ENCODE results near the gene GATA6. TPM values are rescaled to one million over a fixed set of nuclear protein-coding genes. Genes with fewer than 3 reads are reported as not detected.

The GATA6 gene
- total and polyA plus RNA-seq, 2 of the 8 experiments (the other 6 are each of a cell fraction or from before 2014, with no cell fraction given), result 0.09 TPM; not detected in 1

DNA sequence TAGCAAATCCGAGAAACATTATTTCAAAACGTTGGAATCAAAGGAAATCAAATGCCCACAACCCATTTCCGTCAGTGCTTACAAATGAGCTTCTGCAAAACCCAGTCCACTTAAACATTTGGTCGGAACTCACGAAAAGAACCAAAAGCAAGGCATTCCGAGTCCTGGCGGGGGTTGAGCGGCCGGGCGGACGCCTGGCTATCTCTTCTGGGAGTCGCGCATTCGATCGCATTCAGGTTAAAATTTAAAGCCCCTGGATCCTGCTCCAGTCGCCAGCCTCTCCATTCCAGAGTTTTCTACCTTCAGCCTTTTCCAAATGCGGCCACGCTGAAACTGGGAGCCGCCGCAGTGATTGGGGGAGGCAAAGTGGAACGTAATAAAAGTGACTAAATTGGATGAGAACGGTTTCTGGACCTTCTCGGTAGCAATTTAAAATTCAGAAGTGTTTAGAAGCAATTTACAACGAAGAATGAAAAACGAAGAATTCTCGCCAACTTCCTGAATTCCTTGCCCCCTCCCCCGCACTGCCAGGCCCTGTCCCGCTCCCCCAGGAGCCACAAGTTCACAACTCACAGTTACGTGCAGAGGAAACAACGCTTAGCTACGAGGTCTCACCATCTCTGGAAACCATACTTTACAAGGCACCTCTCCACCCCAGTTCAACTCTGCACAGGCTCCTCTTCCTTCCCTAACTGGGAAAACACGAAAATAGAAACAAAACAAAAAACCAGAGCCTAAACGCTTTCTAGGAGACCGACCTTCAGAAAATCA is 1.7 kb upstream of the GATA6 start:
- Histone ChIP-seq H3K79me1 (ENCODE audit: low read depth, low read length) (no peaks in the 10 kb centered on the region), H4K8ac (ENCODE audit: extremely low read depth, insufficient read depth, low read length) (no peak overlapping the region), H3K4me3 (ENCODE audit: extremely low read depth in 1 of 4, insufficient read depth in 2 of 4, low read depth in 3 of 4, low read length in 4 of 4) (peak overlapping the region in 3 of 4 experiments; percentile 15 to 70 (median 22); a peak in 4 of 8 replicates), H3K23me2 (ENCODE audit: low read depth, low read length) (peaks cover 17% of the 10 kb centered on the region; the same call in 1 of the 2 replicates), H2AFZ (ENCODE audit: low read length) (no peak overlapping the region), H4K20me1 (replicated peaks in 1 of 2; ENCODE audit: control insufficient read depth in 1 of 2, insufficient read depth in 2 of 2, low read length in 2 of 2) (peaks cover 18 to 21% of the 10 kb centered on the region in 2 experiments), H4K5ac (ENCODE audit: insufficient read length, low read depth, low read length) (no peak overlapping the region), H3K36me3 (ENCODE audit: control insufficient read depth in 2 of 4, insufficient read depth in 4 of 4, low read length in 3 of 4) (peaks cover 0 to 19% (median 0%) of the 10 kb centered on the region in 4 experiments; a peak in 1 of 8 replicates), H3K14ac (ENCODE audit: insufficient read length) (no peak overlapping the region), H3K27ac (ENCODE audit: low read depth, low read length) (no peak overlapping the region), H3K79me2 (ENCODE audit: control insufficient read depth in 1 of 2, insufficient read depth in 2 of 2, low read length in 2 of 2) (no peaks in the 10 kb centered on the region), H2BK5ac (ENCODE audit: low read depth, low read length) (no peak overlapping the region), H3K4ac (replicated peaks; ENCODE audit: insufficient read length, low read depth, low read length) (no peak overlapping the region), H3K9me3 (ENCODE audit: insufficient read depth in 2 of 2, low read depth in 1 of 2, low read length in 1 of 2) (no peaks in the 10 kb centered on the region), H4K91ac (replicated peaks; ENCODE audit: insufficient read length, low read length) (no peak overlapping the region), H3K56ac (replicated peaks; ENCODE audit: insufficient read length, low read depth, low read length) (no peak overlapping the region), H2BK20ac (ENCODE audit: low read length) (no peak overlapping the region), H3K4me2 (ENCODE audit: insufficient read depth in 1 of 2, low read depth in 2 of 2, low read length in 2 of 2) (peak overlapping the region; percentile 71 to 88), H3K4me1 (replicated peaks in 1 of 4; ENCODE audit: control insufficient read depth in 3 of 4, insufficient read depth in 4 of 4, low read length in 3 of 4) (peaks cover 0 to 37% (median 15%) of the 10 kb centered on the region in 4 experiments; a peak in 6 of 7 replicates), H3K9ac (replicated peaks in 1 of 4; ENCODE audit: extremely low read depth in 1 of 4, low read depth in 3 of 4, low read length in 3 of 4) (no peak overlapping the region), H3K23ac (ENCODE audit: insufficient read length) (no peak overlapping the region), H2BK12ac (ENCODE audit: low read depth, low read length) (0 out of 2 replicates have a peak overlapping the region, but pooled peaks have one; percentile 22), H2AK5ac (ENCODE audit: low read depth, low read length) (no peak overlapping the region), H2BK15ac (ENCODE audit: low read length) (no peak overlapping the region), H2BK120ac (replicated peaks; ENCODE audit: low read depth, low read length) (no peak overlapping the region), H3K27me3 (replicated peaks in 1 of 4; ENCODE audit: control insufficient read depth in 3 of 4, extremely low read depth in 1 of 4, insufficient read depth in 3 of 4, low read length in 3 of 4) (peaks cover 87 to 100% (median 96%) of the 10 kb centered on the region in 4 experiments), H3K18ac (ENCODE audit: extremely low read depth, low read length) (no peak overlapping the region)
- TF ChIP-seq RNF2 (IDR thresholded peaks at IDR 0.05; ENCODE audit: borderline replicate concordance, low read depth, low read length, missing control alignments, poor library complexity, severe bottlenecking), result peak; percentile 85
- TF ChIP-seq GTF2F1 (IDR thresholded peaks at IDR 0.05; ENCODE audit: borderline replicate concordance, low read depth, low read length), result no peak
- 0 out of 2 replicates have a peak, but pooled peaks have one; percentile 33 for TF ChIP-seq TCF12 (IDR thresholded peaks at IDR 0.05; ENCODE audit: low read depth, low read length)
- no peak for TF ChIP-seq MAFK (IDR thresholded peaks at IDR 0.05; ENCODE audit: low read depth, low read length)
- peak; percentile 93 for TF ChIP-seq SP1 (IDR thresholded peaks at IDR 0.05; ENCODE audit: low read depth, low read length)
- no peak for TF ChIP-seq KDM1A (IDR thresholded peaks at IDR 0.05; ENCODE audit: borderline replicate concordance, low read length)
- TF ChIP-seq PHF8 (conservative IDR thresholded peaks at IDR 0.05; ENCODE audit: low read depth, low read length), result no peak
- TF ChIP-seq SP2 (IDR thresholded peaks at IDR 0.05; ENCODE audit: low read length), result no peak
- 0 out of 2 replicates have a peak, but pooled peaks have one; percentile 40 for TF ChIP-seq EGR1 (IDR thresholded peaks at IDR 0.05; ENCODE audit: borderline replicate concordance, low read depth, low read length)
- peak; percentile 43 for TF ChIP-seq SUZ12 (IDR thresholded peaks at IDR 0.05; ENCODE audit: low read length)
- peak; percentile 47 for TF ChIP-seq EZH2 (IDR thresholded peaks at IDR 0.05; ENCODE audit: low read depth, low read length, severe bottlenecking)
- CTCF ChIA-PET (ENCODE audit: partially characterized antibody), result no interaction called here
- 4% methylated on average over 34 of the region's 34 CpGs; no CpG with 5 or more reads in 1 of the 2 experiments for WGBS, 2 experiments (ENCODE audit: extremely low coverage in 1 of 2, insufficient coverage in 1 of 2, insufficient read length in 1 of 2, insufficient replicate concordance in 2 of 2, low coverage in 1 of 2, low lambda C conversion rate in 2 of 2, missing lambda C conversion rate in 1 of 2)
- peak in 1 of 2 experiments; percentile 64 for DNase-seq (ENCODE audit: low read depth in 1 of 2, low spot score in 2 of 2)
- POLR2A ChIA-PET (ENCODE audit: partially characterized antibody), result interaction anchor here (0.6 kb wide), 1 partner anchor 175 kb away, joined by 3 read pairs; no protein-coding TSS in a partner anchor
- no peak for FAIRE-seq
